Measurements from ENCODE around the gene CAMK4.

- TF ChIP-seq POLR2AphosphoS5 (IDR thresholded peaks at IDR 0.05) (peak; percentile 77), EZH2 (IDR thresholded peaks at IDR 0.05; ENCODE audit: borderline replicate concordance, insufficient read depth, low read length, poor library complexity, severe bottlenecking) (no peak), CTCF (IDR thresholded peaks at IDR 0.05; ENCODE audit: poor library complexity, severe bottlenecking) (no peak), REST (IDR thresholded peaks at IDR 0.05; ENCODE audit: borderline replicate concordance) (peak; percentile 63), EP300 (conservative IDR thresholded peaks at IDR 0.05; ENCODE audit: poor library complexity, severe bottlenecking) (peak; percentile 76), MXI1 (conservative IDR thresholded peaks at IDR 0.05; ENCODE audit: poor library complexity, severe bottlenecking) (no peak), TAF1 (IDR thresholded peaks at IDR 0.05; ENCODE audit: low read depth) (no peak), SMC3 (conservative IDR thresholded peaks at IDR 0.05; ENCODE audit: poor library complexity) (no peak)
Observed at GRCh38 chr5:111454198-111454622, 230.0 kb downstream of the CAMK4 start.

Data from neural cell (in vitro differentiated cells).